HG03159 (cell line): Measurements from ENCODE around the gene CDX1.
"Not testable (repeated sequence)": the region's sequence is repeated elsewhere in the genome, so short reads cannot be mapped to it uniquely, and the experiment has no call there.

Experiments used
- ATAC-seq: cut with Tn5 transposase; IDR thresholded peaks from one replicate; pipeline ENCODE4 v1.9.1; 2021; ENCODE audit warnings: mild to moderate bottlenecking, moderate library complexity; ENCODE audit not compliant: unreplicated experiment

Gene CDX1

GRCh38 chr5:150224483-150225027 is 58.0 kb downstream of the CDX1 start:
- ATAC-seq = no peak

- ATAC-seq = no peak
These were observed 60.5 kb downstream of the CDX1 start for GRCh38 chr5:150227036-150227435.

DNA sequence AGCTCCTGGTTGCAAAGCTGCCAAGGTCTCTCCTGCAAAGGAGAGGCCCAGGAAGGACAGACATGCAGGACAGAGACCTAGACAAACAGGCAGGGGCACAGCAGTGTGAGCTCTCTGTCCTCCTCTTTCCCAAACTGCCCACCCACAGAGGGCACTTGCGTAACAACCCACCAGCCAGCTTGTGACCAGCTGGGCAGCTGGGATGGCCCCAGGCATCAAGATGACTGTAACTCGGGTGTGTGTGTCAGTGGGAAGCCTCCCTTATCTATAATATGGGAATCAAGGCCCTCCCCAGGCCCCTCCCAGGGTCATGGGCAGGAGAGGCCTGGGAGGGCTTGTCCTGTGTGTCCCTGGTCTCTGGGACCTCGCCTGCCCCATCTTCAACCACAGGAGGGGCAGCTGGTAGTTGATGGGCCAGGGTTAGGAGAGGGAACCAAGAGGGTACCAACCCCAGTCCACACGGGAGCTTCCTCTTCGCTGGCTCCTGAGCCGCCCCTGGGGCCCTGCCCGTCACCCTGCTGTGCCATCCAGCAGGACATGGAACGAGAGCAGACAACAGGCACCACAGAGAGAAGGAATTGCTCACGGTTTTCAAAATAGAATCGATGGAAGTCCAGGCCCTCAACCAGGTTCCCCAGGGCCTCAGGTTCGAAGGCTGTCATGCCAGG is 61.2 kb downstream of the CDX1 start:
- no peak for ATAC-seq

DNA sequence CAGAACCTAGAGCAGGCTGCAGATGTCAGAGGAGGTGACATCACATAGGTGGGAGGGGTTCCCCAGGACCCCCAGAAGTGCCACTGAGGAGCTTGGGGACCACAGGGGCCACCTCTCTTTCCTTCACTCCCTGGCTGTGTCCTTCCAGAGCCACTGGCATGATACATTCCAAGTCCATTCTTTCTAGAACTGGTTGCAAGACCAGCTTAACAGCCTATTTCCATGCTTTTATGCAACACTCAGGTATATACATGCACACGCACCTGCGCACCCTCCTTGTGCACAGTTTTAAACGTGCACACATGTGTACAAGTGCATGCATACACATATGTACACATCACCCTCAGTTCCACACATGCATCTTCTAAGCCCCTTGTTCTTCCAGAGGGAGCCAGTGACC is 63.0 kb downstream of the CDX1 start:
- no peak for ATAC-seq

- no peak for ATAC-seq
These were observed 64.3 kb downstream of the CDX1 start for GRCh38 chr5:150230842-150231241.

DNA sequence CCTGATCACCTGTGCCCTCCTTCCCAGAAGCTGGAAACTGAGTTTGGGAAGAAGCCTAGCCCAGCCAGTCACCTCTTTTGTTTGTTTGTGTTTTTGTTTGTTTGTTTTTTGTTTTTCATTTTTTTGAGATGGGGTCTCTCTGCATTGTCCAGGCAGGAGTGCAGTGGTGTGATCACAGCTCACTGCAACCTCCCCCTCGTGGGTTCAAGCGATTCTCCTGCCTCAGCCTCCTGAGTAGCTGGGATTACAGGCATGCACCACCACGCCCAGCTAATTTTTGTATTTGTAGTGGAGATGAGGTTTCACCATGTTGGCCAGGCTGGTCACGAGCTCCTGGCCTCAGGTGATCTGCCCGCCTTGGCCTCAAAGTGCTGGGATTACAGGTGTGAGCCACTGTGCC is 67.1 kb downstream of the CDX1 start:
- not testable (repeated sequence) for ATAC-seq
